ENCODE results near the gene ZNF526.

ZNF526 gene

GRCh38 chr19:42220751-42221097 lies 612 bp downstream of the ZNF526 start:
- DNase-seq, result no peak

DNA sequence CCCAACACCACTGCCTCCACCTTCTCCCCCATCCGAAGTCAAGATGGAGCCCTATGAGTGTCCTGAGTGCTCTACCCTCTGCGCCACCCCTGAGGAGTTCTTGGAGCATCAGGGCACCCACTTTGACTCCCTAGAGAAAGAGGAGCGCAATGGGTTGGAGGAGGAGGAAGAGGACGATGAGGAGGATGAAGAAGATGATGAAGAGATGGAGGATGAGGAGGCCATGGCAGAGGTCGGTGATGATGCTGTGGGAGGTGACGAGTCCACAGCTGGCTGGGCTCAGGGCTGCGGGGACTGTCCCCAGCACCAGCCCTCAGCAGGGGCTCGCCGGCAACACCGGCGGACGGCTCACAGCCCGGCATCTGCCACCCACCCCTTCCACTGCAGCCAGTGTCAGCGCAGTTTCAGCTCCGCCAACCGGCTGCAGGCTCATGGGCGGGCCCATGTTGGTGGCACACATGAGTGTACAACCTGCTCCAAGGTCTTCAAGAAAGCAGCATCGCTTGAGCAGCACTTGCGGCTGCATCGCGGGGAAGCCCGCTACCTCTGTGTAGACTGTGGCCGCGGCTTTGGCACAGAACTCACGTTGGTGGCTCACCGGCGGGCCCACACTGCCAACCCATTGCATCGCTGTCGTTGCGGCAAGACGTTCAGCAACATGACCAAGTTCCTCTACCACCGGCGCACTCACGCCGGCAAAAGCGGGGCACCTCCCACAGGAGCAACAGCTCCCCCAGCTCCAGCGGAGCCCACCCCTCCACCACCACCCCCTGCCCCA lies 5.0 kb downstream of the ZNF526 start:
- DNase-seq, result no peak

- no peak for DNase-seq
Measured at GRCh38 chr19:42225718-42226292, 5.7 kb downstream of the ZNF526 start.

DNA sequence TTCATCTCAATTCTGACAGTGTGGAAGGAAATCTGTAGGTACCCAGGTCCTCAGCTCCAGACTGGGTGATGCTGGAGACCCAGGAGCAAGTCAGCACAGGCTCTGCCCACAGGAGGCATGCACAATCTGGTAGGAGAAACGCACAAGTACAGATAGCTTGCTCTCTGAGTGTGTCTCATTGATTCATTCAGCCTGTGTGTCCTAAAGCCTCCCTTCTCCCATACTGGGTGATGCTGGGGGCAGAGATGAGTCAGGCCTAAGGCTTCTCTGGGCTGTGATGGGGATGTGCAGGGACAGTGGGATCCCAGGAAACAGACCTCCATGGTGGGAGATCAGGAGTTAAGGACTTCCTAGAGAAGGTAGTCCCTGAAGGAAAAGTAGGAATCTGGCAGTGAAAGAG lies 6.8 kb downstream of the ZNF526 start:
- DNase-seq, result no peak

GRCh38 chr19:42228641-42229040 lies 8.5 kb downstream of the ZNF526 start:
- DNase-seq, result no peak

- DNase-seq, result no peak
Measured at GRCh38 chr19:42229301-42229854, 9.3 kb downstream of the ZNF526 start.

- no peak for DNase-seq
Measured at GRCh38 chr19:42229855-42230351, 9.8 kb downstream of the ZNF526 start.

DNA sequence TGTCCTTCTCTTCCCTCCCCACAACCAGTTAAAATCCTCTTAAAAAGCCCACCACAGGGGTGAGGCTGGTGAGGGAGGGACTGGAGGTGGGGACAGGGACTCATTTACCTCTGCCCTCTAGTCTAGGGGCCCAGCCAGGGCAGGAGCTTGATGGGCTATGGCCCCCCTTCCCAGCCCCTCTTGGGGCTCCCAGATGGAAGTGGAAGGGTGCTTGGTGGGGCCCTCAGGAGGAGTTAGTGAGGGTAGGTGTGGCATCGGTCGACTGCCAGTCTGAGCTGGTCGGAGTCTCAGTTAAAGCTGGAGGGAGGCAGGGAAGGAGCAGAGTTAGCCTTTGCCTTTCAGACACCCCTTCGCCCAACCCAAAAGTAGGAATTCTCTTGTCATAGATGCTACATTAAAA lies 10.5 kb downstream of the ZNF526 start:
- DNase-seq, result no peak

DNA sequence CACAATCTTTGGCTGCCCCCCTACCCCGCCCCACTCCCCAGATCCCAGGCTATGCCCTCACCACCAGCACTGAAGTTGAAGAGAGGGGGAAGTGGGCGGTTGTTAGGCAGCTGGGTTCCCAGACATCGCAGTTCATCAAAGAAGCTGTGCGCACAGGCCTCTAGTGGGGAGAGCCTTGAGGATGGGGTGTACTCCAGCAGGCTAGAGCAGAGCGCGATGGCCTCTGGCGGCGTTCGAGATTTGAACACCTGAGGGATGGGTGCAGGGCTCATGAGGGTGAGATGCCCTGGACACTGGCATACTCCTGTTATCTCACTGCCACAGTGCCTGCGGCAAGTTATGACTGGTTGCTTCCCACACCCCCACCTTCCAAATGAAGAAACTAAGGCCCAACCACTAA lies 12.3 kb downstream of the ZNF526 start:
- no peak for DNase-seq

GRCh38 chr19:42233106-42233505 lies 13.0 kb downstream of the ZNF526 start:
- no peak for DNase-seq

- DNase-seq, result no peak
Measured at GRCh38 chr19:42233678-42234292, 13.7 kb downstream of the ZNF526 start.

DNA sequence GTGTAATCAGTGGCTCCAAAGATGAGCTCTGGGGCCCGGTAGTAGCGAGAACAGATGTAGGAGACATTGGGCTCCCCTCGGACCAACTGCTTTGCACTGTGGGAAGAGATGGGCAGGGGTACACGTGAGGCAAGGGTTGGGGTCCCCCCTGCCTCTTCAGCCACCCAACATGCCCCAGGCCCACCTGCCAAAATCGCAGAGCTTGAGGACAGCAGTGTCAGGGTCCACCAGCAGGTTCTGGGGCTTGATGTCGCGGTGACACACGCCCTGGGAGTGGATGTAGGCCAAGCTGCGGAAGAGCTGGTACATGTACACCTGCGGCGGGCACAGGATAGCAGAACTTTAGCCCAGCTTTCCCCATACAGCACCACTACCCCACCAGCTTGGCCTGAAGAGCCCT lies 14.3 kb downstream of the ZNF526 start:
- DNase-seq, result no peak

- DNase-seq, result no peak
Measured at GRCh38 chr19:42235181-42235580, 15.1 kb downstream of the ZNF526 start.

- DNase-seq, result no peak
Measured at GRCh38 chr19:42239544-42240220, 19.6 kb downstream of the ZNF526 start.

- DNase-seq, result no peak
Measured at GRCh38 chr19:42241279-42241678, 21.2 kb downstream of the ZNF526 start.

- peak in 3 of 51 donors; percentile 30 to 54 (median 43) for DNase-seq
Measured at GRCh38 chr19:42242069-42242511, 22.0 kb downstream of the ZNF526 start.

GRCh38 chr19:42242512-42243409 lies 22.6 kb downstream of the ZNF526 start, which contains the start of gene GSK3A:
TSS of gene GSK3A (minus strand) at chr19:42242602. CDS start at chr19:42242465, 137 bp downstream.
- peak; percentile 91 to 100 (median 99) for DNase-seq

DNA sequence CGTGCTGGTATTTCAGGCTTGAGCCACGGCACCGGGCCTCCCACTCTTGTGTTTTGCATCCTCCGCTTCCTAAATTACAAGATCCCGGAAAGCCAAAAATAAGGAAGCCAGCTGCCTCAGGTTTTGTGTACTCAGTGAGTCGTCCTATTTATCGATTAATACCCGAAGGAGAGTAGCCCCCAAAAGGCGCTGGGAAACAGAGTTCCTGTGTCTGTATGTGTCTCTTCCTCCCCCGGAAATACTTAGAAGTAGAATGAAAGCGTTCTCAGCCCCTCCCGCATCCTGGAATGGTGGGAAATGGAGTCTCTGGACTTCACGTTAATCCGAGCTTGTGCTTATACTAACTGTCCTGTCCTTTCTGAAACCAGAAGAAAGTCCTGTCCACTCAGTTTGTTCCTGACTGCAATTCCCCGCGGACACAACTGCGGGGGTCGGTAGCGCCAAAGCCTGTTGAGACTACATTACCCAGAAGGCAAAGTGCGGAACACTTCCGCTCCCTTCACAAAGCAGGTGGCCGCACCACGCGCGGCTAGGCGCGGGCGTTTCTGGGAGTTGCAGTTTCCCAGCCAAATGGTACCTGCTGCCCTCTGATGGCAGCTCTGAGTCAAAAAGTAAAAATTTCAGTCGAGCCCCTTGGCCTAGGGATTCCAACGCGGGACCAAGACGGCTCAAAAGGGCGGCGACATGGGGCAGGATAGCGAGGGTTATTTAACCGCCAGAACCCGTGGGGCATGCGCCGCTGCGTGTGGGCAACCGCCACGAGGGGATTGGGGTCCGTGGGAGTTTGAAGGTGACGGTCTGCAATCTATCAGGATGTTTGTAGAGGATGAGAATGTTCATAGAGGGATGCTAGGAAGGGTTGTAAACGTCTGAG lies 24.5 kb downstream of the ZNF526 start:
- DNase-seq, result peak; percentile 50 to 97 (median 88)

DNA sequence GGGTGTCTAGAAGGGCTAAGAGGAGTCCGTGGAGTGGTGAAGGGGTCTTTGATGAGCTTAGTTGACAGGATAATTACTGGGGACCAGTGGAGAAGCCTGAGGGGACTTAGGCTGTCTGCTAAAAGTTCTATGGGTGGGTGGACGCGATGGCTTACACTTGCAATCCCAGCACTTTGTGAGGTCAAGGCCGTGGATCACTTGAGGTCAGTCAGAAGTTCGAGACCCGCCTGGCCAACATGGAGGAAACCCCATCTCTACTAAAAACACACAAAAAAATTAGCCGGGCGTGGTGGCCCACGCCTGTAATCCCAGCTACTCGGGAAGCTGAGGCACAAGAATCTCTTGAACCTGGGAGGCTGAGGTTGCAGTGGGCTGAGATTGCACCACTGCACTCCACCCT lies 25.1 kb downstream of the ZNF526 start:
- no peak for DNase-seq
